ENCODE measurements around the gene USP3. TPM values are rescaled to one million over a fixed set of nuclear protein-coding genes. Genes with fewer than 3 reads are reported as not detected.

Gene USP3
- total and polyA plus RNA-seq, 2 of the 13 experiments (the other 11 are each of a cell fraction or from before 2014, with no cell fraction given): 14.3 to 61.2 TPM

- TF ChIP-seq ZBED4 (CRISPR knock-in tag; IDR thresholded peaks at IDR 0.05; ENCODE audit: borderline replicate concordance) (0 out of 2 replicates have a peak, but pooled peaks have one; percentile 15), MAX (IDR thresholded peaks at IDR 0.05) (0 out of 2 replicates have a peak, but pooled peaks have one; percentile 9), KLF16 (CRISPR knock-in tag; IDR thresholded peaks at IDR 0.05) (peak in 1 of 2 experiments; percentile 38; a peak in 1 of 4 replicates), ZNF263 (CRISPR knock-in tag; IDR thresholded peaks at IDR 0.05) (0 out of 2 replicates have a peak, but pooled peaks have one; percentile 21), ZMYM4 (CRISPR knock-in tag; IDR thresholded peaks at IDR 0.05) (0 out of 2 replicates have a peak, but pooled peaks have one; percentile 25), RAD21 (CRISPR knock-in tag; IDR thresholded peaks at IDR 0.05) (peak; percentile 60), ZNF142 (CRISPR knock-in tag; IDR thresholded peaks at IDR 0.05) (0 out of 2 replicates have a peak, but pooled peaks have one; percentile 45), IRF2 (CRISPR knock-in tag; IDR thresholded peaks at IDR 0.05) (peak; percentile 44; the same call in 1 of the 2 replicates), ZNF768 (CRISPR knock-in tag; IDR thresholded peaks at IDR 0.05) (no peak), ZNF772 (CRISPR knock-in tag; IDR thresholded peaks at IDR 0.05) (peak; percentile 36; the same call in 1 of the 2 replicates), TEAD3 (CRISPR knock-in tag; optimal IDR thresholded peaks at IDR 0.05; ENCODE audit: borderline replicate concordance) (peak; percentile 16), FOXP1 (IDR thresholded peaks at IDR 0.05) (no peak), FOXP1 (CRISPR knock-in tag; IDR thresholded peaks at IDR 0.05) (peak; percentile 29; the same call in 1 of the 2 replicates), SMC3 (IDR thresholded peaks at IDR 0.05; ENCODE audit: low read length) (peak; percentile 71), SOX6 (IDR thresholded peaks at IDR 0.05) (no peak), SOX6 (CRISPR knock-in tag; IDR thresholded peaks at IDR 0.05) (peak; percentile 23; the same call in 1 of the 2 replicates), HMGXB4 (CRISPR knock-in tag; IDR thresholded peaks at IDR 0.05; ENCODE audit: borderline replicate concordance in 1 of 2, low read depth in 1 of 2) (0 out of 4 replicates have a peak, but pooled peaks have one; percentile 39 to 47), ZNF563 (CRISPR knock-in tag; IDR thresholded peaks at IDR 0.05) (no peak), POLR2AphosphoS2 (IDR thresholded peaks at IDR 0.05; ENCODE audit: low read depth, low read length) (no peak)
Measured at GRCh38 chr15:63610209-63610841, 105.9 kb downstream of the USP3 start (continued).

Data from HepG2 (cell line).